ENCODE measurements around the gene SMNDC1. TPM values are rescaled to one million over a fixed set of nuclear protein-coding genes. Genes with fewer than 3 reads are reported as not detected.
A peak's percentile ranks its signal among the peaks of the same experiment; 100 is the strongest.

SMNDC1 gene
- polyA plus RNA-seq, 2 of the 4 experiments (the other 2 are of a cell fraction) = 27.5 to 40.2 TPM

GRCh38 chr10:110337401-110337800, 32.7 kb upstream of the SMNDC1 start:
- Histone ChIP-seq H3K4me2 (no peak overlapping the region), H3K4me1 (peaks cover 34% of the 10 kb centered on the region), H3K4me3 (no peak overlapping the region), H3K27ac (peak overlapping the region; percentile 72 to 86; a peak in 5 of 6 replicates), H3K9me3 (no peaks in the 10 kb centered on the region)
- CTCF ChIA-PET = interaction anchor here (0.6 to 2.0 kb wide), 8 partner anchors 9 to 273 kb away, joined by 3 to 8 read pairs (median 4); no protein-coding TSS in a partner anchor
- POLR2A ChIA-PET = interaction anchor here (0.6 kb wide), 1 partner anchor 719 kb away, joined by 4 read pairs; no protein-coding TSS in a partner anchor
- DNase-seq (ENCODE audit: low read depth in 1 of 2, low spot score in 1 of 2) = no peak
- FAIRE-seq = no peak
- TF ChIP-seq NPAS2 (CRISPR knock-in tag; IDR thresholded peaks at IDR 0.05; ENCODE audit: borderline replicate concordance) (no peak), RAD21 (conservative IDR thresholded peaks at IDR 0.05 in 1 of 2, IDR thresholded peaks at IDR 0.05 in 1 of 2) (no peak), PHF8 (IDR thresholded peaks at IDR 0.05; ENCODE audit: borderline replicate concordance, low read depth) (no peak), JUNB (IDR thresholded peaks at IDR 0.05) (no peak), FOSL2 (IDR thresholded peaks at IDR 0.05) (no peak), FOSL2 (CRISPR knock-in tag; IDR thresholded peaks at IDR 0.05) (no peak), HOXB13 (CRISPR knock-in tag; IDR thresholded peaks at IDR 0.05; ENCODE audit: low read depth) (no peak), ZSCAN20 (CRISPR knock-in tag; IDR thresholded peaks at IDR 0.05) (no peak), PBX3 (IDR thresholded peaks at IDR 0.05) (no peak), EHMT2 (IDR thresholded peaks at IDR 0.05; ENCODE audit: low read depth) (no peak), USF2 (IDR thresholded peaks at IDR 0.05) (no peak), CBX8 (IDR thresholded peaks at IDR 0.05) (no peak), GATA3 (IDR thresholded peaks at IDR 0.05; ENCODE audit: borderline replicate concordance) (no peak), EHF (CRISPR knock-in tag; IDR thresholded peaks at IDR 0.05) (no peak), HOXB5 (CRISPR knock-in tag; IDR thresholded peaks at IDR 0.05) (no peak), KDM1A (IDR thresholded peaks at IDR 0.05; ENCODE audit: low read depth) (no peak), ATOH8 (CRISPR knock-in tag; IDR thresholded peaks at IDR 0.05; ENCODE audit: low read depth) (no peak), HMGXB4 (CRISPR knock-in tag; IDR thresholded peaks at IDR 0.05; ENCODE audit: borderline replicate concordance) (no peak)
- 87% methylated on average over 4 of the region's 4 CpGs for WGBS (ENCODE audit: missing lambda C conversion rate)
- no peak for ATAC-seq

- no peak overlapping the region for H3K4me3 ChIP-seq
- WGBS (ENCODE audit: missing lambda C conversion rate) = 40% methylated on average over 10 of the region's 10 CpGs
- H3K9me3 ChIP-seq = no peaks in the 10 kb centered on the region
- ATAC-seq = peak; percentile 96 to 98
- CTCF ChIA-PET = interaction anchor here (0.6 to 4.3 kb wide), 13 partner anchors 8 to 336 kb away, joined by 3 to 18 read pairs (median 4); no protein-coding TSS in a partner anchor
- peak; percentile 73 to 78 for DNase-seq (ENCODE audit: low read depth in 1 of 2, low spot score in 1 of 2)
- peak overlapping the region; percentile 72 to 86 for H3K27ac ChIP-seq
- POLR2A ChIA-PET = interaction anchor here (0.8 to 1.2 kb wide), 3 partner anchors 15 to 63 kb away, joined by 4 to 5 read pairs (median 4); partner anchors contain the start of gene SMNDC1
- no peak for FAIRE-seq
- H3K4me1 ChIP-seq = peaks cover 34% of the 10 kb centered on the region
- H3K4me2 ChIP-seq = peak overlapping the region; percentile 68
- TF ChIP-seq ZNF302 (CRISPR knock-in tag; IDR thresholded peaks at IDR 0.05) (no peak), POLR2AphosphoS2 (conservative IDR thresholded peaks at IDR 0.05; ENCODE audit: low read length) (no peak), TFCP2L1 (CRISPR knock-in tag; IDR thresholded peaks at IDR 0.05) (no peak), FOSB (CRISPR knock-in tag; IDR thresholded peaks at IDR 0.05) (no peak), CBX8 (IDR thresholded peaks at IDR 0.05) (no peak), HOXA7 (CRISPR knock-in tag; IDR thresholded peaks at IDR 0.05) (no peak), JUNB (IDR thresholded peaks at IDR 0.05) (0 out of 2 replicates have a peak, but pooled peaks have one; percentile 41), CTCF (IDR thresholded peaks at IDR 0.05) (no peak), CEBPB (IDR thresholded peaks at IDR 0.05) (peak; percentile 32 to 74; a peak in 2 of 4 replicates), TP53 (CRISPR knock-in tag; IDR thresholded peaks at IDR 0.05) (no peak), KDM5A (IDR thresholded peaks at IDR 0.05) (no peak), GATA3 (IDR thresholded peaks at IDR 0.05; ENCODE audit: borderline replicate concordance) (no peak; the same call in 1 of the 2 replicates), RFX5 (IDR thresholded peaks at IDR 0.05) (no peak), NFE2L2 (conservative IDR thresholded peaks at IDR 0.05; ENCODE audit: low read length) (no peak), ZC3H11A (IDR thresholded peaks at IDR 0.05) (no peak), JUN (IDR thresholded peaks at IDR 0.05) (peak; percentile 17 to 41; a peak in 1 of 5 replicates), RAD21 (conservative IDR thresholded peaks at IDR 0.05 in 1 of 2, IDR thresholded peaks at IDR 0.05 in 1 of 2) (no peak; a peak in 2 of 5 replicates)
Measured at GRCh38 chr10:110336111-110336721, 31.5 kb upstream of the SMNDC1 start.
